Activated naive CD8-positive, alpha-beta T cell treated with anti-CD3 and anti-CD28 coated beads, Interleukin-2, amount 50 U/mL, for 16 hours (primary cell): ENCODE measurements around the gene ARHGEF37.
"Not testable (repeated sequence)": the region's sequence is repeated elsewhere in the genome, so short reads cannot be mapped to it uniquely, and the experiment has no call there.

Source experiments
- DNase-seq: peaks from one replicate; pipeline ENCODE4 v3.0.0-alpha.2; 2020; ENCODE audit warnings: low read depth, low spot score

Gene ARHGEF37, protein sequence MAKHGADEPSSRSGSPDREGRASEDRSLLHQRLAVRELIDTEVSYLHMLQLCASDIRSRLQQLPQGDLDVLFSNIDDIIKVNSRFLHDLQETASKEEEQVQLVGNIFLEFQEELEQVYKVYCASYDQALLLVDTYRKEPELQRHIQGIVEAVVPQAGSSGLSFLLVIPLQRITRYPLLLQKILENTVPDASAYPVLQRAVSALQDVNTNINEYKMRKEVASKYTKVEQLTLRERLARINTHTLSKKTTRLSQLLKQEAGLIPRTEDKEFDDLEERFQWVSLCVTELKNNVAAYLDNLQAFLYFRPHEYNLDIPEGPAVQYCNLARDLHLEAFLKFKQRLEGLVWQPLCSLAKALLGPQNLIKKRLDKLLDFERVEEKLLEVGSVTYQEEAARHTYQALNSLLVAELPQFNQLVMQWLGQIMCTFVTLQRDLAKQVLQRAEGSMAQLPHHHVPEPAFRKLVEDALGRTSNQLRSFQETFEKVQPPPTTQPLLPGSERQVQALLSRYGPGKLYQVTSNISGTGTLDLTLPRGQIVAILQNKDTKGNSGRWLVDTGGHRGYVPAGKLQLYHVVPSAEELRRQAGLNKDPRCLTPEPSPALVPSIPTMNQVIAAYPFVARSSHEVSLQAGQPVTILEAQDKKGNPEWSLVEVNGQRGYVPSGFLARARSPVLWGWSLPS

DNA sequence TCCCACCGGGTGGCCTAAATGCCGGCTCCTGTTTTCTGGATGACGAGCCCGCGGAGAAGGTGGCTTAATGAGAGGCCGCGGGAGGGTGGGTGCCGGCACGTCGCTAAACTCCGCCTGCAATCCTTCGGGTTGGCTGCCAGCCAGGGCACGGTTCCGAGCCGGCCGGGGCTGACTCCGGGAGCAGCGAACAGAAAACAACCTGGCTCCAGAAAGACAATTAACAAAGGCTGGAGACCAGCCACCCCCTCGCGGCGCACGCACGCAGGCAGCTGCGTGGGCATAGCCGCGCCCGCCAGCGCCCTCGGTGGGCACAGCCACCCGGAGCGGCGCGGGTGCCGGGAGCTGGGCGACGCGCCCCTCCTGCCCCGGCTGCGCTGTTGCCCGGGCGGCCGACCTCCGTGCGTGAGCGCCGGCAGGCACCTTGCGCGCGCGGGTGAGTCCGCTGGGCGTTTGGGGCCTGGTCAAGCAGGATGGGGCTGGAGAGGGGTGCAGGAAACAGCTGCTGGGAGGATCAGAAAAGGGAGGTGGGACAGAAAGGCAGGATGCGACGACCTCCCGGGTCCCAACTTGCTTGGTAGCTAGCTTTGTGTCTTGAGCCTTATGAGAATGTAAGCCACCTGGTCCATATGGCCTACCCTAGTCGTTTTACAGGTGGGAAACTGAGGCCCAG is at the start of gene ARHGEF37:
TSS of gene ARHGEF37 (plus strand) at position 307 of the 670 bp plus-strand sequence. CDS start 16,272 bp downstream, outside the sequence.
- no peak for DNase-seq

GRCh38 chr5:149532413-149532812 is 48.9 kb upstream of the ARHGEF37 start:
- no peak for DNase-seq

- not testable (repeated sequence) for DNase-seq
Observed at GRCh38 chr5:149535787-149536186, 45.5 kb upstream of the ARHGEF37 start.

- no peak for DNase-seq
Observed at GRCh38 chr5:149537374-149537975, 43.8 kb upstream of the ARHGEF37 start.

DNA sequence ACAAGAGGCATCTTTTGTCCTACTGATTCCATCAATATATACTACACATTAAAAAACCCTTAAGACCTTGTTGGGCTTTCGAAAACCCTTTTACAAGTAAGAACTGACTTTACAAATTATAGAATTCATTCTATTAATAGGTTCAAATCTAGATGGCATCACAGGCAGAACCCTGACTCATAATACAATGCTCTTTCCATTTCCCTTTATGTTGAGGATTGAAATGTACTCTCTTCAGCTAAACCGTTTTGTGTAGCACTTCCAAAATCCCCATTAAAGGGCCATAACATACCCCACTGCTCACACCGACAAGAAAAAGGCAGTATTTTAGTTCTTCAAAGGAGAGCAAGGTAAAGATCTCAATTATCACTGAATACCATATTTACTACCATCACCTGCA is 41.2 kb upstream of the ARHGEF37 start:
- no peak for DNase-seq

DNA sequence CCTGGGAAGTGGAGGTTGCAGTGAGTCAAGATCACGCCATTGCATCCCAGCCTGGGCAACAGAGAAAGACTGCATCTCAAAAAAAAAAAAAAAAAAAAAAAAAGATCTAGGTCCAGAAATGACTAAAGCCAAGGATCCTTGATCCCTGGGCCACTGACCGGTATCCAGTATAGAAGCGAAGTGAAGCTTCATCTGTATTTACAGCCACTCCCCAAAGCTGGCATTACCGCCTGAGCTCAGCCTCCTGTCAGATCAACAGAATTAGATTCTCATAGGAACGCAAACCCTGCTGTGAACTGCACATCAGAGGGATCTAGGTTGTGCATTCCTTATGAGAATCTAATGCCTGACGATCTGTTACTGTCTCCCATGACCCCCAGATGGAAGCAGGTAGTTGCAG is 39.4 kb upstream of the ARHGEF37 start:
- DNase-seq, result no peak

DNA sequence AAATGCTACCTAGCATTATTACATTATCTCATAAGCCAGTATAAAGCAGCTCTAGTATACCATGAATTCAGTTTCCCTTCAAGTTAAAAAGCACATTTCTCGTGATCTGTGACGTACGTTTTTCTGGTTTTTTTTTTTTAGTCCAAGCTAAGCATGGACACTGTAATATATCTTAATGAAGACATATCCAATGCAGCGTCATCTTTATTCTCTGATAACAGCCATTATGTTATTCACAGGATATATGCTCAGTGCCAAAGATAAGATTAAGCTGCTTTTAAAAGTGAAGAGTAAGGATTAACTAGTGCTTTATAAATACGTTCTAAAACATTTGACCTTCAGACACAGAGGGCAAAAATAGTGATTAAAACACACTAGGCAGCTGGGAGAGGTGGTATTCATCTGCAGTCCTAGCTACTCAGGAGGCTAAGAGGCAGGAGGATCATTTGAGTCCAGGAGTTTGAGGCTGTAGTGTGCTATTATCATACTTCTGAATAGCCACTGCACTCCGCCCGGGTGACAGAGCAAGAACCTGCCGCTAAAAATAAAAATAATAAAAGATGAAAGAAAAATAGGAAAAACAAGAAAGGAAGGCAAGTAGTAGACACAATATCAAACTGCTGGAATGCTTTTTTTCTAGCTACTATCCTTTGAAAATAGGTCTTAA is 37.8 kb upstream of the ARHGEF37 start:
- DNase-seq, result no peak

- no peak for DNase-seq
Observed at GRCh38 chr5:149544028-149544420, 37.3 kb upstream of the ARHGEF37 start.

DNA sequence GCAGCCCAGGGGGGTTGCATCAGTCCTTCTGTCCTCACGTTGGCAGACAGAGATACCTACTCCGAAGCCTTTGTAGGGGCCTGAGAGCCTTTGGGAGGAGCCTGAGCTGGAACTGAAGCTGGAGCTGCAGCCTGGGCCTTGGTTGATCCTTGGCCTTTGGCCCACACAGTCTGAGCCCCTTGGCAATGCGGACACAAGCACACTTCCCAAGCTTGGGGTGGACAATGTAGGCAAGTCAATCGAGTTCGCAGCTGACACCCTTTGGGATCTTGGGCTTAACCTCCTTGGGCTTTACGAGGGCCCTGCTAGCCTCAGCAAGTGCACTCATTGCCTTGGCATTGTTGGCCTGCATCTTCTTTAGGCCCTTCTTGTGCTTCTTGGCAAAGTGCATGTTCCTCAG is 36.0 kb upstream of the ARHGEF37 start:
- no peak for DNase-seq

- DNase-seq, result no peak
Observed at GRCh38 chr5:149546974-149547373, 34.3 kb upstream of the ARHGEF37 start.

GRCh38 chr5:149549461-149550267 is 31.6 kb upstream of the ARHGEF37 start:
- no peak for DNase-seq

- no peak for DNase-seq
Observed at GRCh38 chr5:149550268-149550583, 31.1 kb upstream of the ARHGEF37 start.

DNA sequence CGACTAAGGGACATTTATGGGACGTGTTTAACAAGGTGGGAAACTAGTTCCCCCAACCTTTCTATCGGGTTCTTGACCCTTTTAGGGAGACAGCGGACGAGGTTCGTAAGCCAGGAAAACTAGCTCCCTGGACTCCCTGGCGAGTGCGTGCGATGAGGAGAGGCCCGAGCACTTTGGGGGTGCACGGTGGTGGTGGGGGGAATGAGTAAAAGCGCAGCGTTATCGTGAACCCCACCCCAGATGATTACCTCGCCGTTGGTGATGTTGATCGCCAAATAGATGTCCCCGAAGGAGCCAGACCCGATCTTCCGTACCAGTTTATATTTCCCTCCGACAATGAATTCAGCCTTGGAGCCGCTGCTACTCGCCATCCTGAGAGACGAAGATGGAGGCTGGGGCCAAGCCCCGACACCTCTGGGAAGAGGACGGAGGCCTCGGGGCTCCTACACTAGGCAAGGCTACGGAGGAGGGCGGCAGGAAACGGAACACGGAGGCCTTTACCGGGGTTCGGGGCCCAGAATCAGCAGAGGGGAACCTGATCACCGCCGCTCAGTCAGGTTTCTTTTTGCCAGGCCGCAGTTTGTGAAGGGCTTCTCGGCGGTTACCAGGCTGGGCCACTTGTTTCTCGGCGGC is 30.6 kb upstream of the ARHGEF37 start:
- no peak for DNase-seq

DNA sequence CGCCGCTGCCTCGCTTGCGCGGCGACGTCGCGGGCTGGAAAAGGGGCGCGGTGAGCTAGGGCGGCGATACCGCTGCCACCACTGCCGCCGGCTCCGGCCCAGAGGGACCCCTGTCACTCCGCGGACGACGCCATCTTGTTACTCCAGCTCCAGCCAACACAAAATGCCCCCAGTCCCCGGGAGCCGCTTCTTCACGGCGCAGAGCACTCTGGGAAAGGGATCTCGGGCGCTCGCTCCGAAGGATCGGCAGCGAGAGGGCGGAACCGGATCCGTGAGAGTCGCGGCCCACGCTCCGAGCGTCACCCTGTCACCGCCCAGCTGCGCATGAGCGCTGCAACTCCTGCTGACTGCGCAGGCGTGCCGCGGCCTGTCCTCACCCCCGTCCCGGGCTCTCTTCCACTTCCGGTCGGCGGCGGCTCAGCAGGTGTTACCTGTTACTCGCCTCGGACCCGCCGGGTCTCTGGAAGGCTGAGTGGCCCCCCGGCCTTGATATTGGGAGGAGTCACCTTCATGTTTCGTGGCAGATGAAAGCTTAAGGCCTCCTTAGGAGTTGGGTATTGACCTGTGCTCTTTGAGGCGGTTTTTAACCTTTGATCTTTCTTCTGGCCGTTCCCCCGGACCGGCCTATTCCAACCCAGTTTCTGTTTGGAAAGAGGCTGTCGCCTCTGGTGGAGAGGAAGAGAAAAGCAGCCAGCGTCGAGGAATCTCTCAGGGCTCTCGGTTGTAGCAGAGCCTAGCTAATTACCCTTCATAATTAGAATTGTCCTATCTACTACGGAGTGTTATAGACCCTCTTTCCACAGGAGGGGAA is 29.9 kb upstream of the ARHGEF37 start, which contains the start of gene CSNK1A1:
TSS of gene CSNK1A1 (minus strand) at position 213 of the 811 bp plus-strand sequence. CDS start 475 bp downstream, outside the sequence.
- peak; percentile 96 for DNase-seq

- DNase-seq, result no peak
Observed at GRCh38 chr5:149552038-149552494, 29.2 kb upstream of the ARHGEF37 start.

DNA sequence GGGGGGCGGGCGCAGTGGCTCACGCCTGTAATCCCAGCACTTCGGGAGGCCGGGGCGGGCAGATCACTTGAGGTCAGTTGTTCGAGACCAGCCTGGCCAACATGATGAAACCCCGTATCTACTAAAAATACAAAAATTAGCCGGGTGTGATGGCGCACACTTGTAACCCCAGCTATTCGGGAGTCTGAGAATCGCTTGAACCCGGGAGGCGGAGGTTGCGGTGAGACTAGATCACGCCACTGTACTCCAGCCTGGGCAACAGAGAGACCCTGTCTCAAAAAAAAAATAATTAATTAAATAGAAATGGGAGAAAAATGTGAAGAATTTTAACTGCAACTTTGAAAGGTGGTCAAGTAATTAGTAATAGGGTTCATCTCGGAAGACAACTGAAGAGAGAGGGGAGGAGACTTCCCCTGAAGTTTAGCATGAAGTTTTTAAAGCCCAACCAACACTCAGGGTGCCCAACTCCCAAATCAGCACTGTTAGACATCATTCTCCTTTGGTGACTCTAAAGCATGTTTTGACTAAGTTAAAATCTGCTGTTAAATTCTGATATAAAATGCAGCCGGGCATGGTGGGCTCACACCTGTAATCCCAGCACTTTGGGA is 28.6 kb upstream of the ARHGEF37 start:
- no peak for DNase-seq

DNA sequence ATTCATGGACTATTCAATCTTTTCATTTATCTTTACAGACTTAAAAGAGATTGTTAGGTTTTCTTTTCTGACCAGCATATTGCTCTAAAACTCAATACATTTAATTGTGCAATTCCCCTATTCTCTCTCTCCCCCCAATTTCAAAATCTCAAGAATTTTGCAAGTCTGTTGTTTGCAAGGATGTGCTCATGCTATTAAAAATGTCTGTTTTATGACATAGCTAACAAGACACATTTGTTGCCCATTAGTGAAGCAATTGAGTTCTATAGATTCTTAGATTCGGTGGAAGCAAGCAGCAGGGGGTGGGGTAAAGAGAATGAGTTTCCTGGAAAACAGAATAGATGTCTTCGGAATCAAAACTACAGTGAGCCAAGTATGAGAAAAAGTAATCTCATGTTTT is 21.6 kb upstream of the ARHGEF37 start:
- DNase-seq, result no peak

DNA sequence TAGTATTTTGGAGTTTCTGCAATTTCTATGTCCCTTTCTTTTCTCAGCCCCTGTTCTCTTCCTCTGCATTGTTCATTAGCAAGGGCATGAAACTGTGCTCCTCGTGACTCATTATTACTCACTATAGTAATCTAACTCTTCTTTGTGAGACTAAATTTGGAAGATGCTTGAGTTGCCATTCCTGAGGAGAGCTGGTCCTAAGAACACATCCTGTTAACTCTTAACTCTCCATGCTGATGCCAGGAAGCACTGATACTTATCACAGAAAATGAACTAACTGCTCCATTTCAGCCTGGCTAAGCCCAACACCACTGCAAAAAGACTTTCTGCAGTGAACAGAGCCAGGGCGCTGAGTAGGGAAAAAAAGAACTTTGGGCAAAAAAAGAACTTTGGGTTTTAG is 19.4 kb upstream of the ARHGEF37 start:
- no peak for DNase-seq

DNA sequence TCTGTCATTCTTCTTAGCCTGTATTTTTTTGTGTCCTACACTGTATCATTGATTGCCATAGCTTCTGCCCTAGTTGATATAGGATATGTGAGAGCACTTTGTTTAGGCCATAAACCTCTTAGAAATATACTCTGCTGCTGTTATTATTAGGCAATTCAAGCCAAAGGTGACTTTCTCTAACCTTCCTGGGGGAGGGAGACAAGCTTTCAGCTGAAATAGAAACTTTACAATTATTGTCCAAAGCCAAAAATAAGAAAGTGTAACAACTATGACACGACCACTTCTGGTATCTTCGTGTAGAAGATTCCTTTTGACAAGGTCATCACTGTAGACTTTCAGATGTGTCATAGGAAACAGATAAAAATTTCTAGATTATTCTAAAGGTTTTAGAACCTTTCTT is 17.8 kb upstream of the ARHGEF37 start:
- DNase-seq, result no peak
